ENCODE results near the gene HOXB2. TPM values are rescaled to one million over a fixed set of nuclear protein-coding genes. Genes with fewer than 3 reads are reported as not detected.

Gene HOXB2
- total RNA-seq, 1 donor from 2014 or later: 43.7 TPM

GRCh38 chr17:48559840-48560817 lies 15.2 kb upstream of the HOXB2 start:
- no peak for TF ChIP-seq CTCF (conservative IDR thresholded peaks at IDR 0.05; ENCODE audit: low read depth, low read length)
- H3K4me3 ChIP-seq (ENCODE audit: low read depth, low read length): no peak overlapping the region
- no peak for DNase-seq (ENCODE audit: low read depth)

- DNase-seq (ENCODE audit: low read depth): no peak
- H3K4me3 ChIP-seq (ENCODE audit: low read depth, low read length): peak overlapping the region; percentile 31
- no peak for TF ChIP-seq CTCF (conservative IDR thresholded peaks at IDR 0.05; ENCODE audit: low read depth, low read length)
These were observed 14.4 kb upstream of the HOXB2 start for GRCh38 chr17:48559122-48559839.

GRCh38 chr17:48558831-48559121 lies 13.9 kb upstream of the HOXB2 start:
- TF ChIP-seq CTCF (conservative IDR thresholded peaks at IDR 0.05; ENCODE audit: low read depth, low read length): no peak
- H3K4me3 ChIP-seq (ENCODE audit: low read depth, low read length): peak overlapping the region; percentile 31
- no peak for DNase-seq (ENCODE audit: low read depth)

GRCh38 chr17:48558057-48558830 lies 13.3 kb upstream of the HOXB2 start:
- DNase-seq (ENCODE audit: low read depth): no peak
- no peak for TF ChIP-seq CTCF (conservative IDR thresholded peaks at IDR 0.05; ENCODE audit: low read depth, low read length)
- H3K4me3 ChIP-seq (ENCODE audit: low read depth, low read length): peak overlapping the region; percentile 31

GRCh38 chr17:48556576-48557401 lies 11.9 kb upstream of the HOXB2 start:
- TF ChIP-seq CTCF (conservative IDR thresholded peaks at IDR 0.05; ENCODE audit: low read depth, low read length): no peak
- peak overlapping the region; percentile 50 for H3K4me3 ChIP-seq (ENCODE audit: low read depth, low read length)
- DNase-seq (ENCODE audit: low read depth): no peak

- TF ChIP-seq CTCF (conservative IDR thresholded peaks at IDR 0.05; ENCODE audit: low read depth, low read length): no peak
- DNase-seq (ENCODE audit: low read depth): no peak
- peak overlapping the region; percentile 50 for H3K4me3 ChIP-seq (ENCODE audit: low read depth, low read length)
These were observed 11.3 kb upstream of the HOXB2 start for GRCh38 chr17:48556229-48556575.

All from epithelial cell of proximal tubule (primary cell).